GM12892 (cell line): ENCODE results near the gene ELL2.
A peak's percentile ranks its signal among the peaks of the same experiment; 100 is the strongest.

ENCODE experiments used
- DNase-seq: peaks from one replicate; pipeline ENCODE4 v3.0.0; 2011; ENCODE audit not compliant: insufficient read length
- FAIRE-seq: peaks from 2 replicates; lab custom pipeline; 2011; peaks lifted over from hg19 to GRCh38; lab: Jason Lieb, UNC
- POLR2A ChIP-seq: IDR thresholded peaks from 2 replicates; pipeline ENCODE4 v1.6.1; 2011; ENCODE audit warnings: low read depth, low read length, control low read depth
- POLR2AphosphoS5 ChIP-seq: IDR thresholded peaks from 2 replicates; pipeline ENCODE4 v1.6.1; 2011; ENCODE audit warnings: low read depth, low read length, control low read depth
- TAF1 ChIP-seq: IDR thresholded peaks from 2 replicates; pipeline ENCODE4 v1.6.1; 2011; ENCODE audit warnings: low read depth, mild to moderate bottlenecking, control low read depth, low read length, borderline replicate concordance

Gene ELL2

GRCh38 chr5:95899006-95899405 is 62.6 kb downstream of the ELL2 start:
- no peak for TF ChIP-seq POLR2AphosphoS5
- TF ChIP-seq TAF1 = no peak
- TF ChIP-seq POLR2A = no peak
- no peak for FAIRE-seq
- no peak for DNase-seq

- TF ChIP-seq TAF1 (no peak), POLR2A (no peak)
- DNase-seq (no peak), FAIRE-seq (no peak)
Measured at GRCh38 chr5:95895771-95896170, 65.9 kb downstream of the ELL2 start.

GRCh38 chr5:95895251-95895650 is 66.4 kb downstream of the ELL2 start:
- no peak for TF ChIP-seq POLR2A
- TF ChIP-seq TAF1 = no peak
- no peak for TF ChIP-seq POLR2AphosphoS5
- no peak for DNase-seq
- FAIRE-seq = no peak

- no peak for TF ChIP-seq POLR2A
- TF ChIP-seq POLR2AphosphoS5 = no peak
- TF ChIP-seq TAF1 = no peak
- peak; percentile 50 for FAIRE-seq
- no peak for DNase-seq
Measured at GRCh38 chr5:95892784-95893354, 68.8 kb downstream of the ELL2 start.

- DNase-seq (no peak), FAIRE-seq (no peak)
- TF ChIP-seq POLR2AphosphoS5 (no peak), TAF1 (no peak), POLR2A (no peak)
Measured at GRCh38 chr5:95891499-95891898, 70.2 kb downstream of the ELL2 start.

GRCh38 chr5:95889076-95889475 is 72.6 kb downstream of the ELL2 start:
- FAIRE-seq (no peak), DNase-seq (no peak)
- no peak for TF ChIP-seq POLR2AphosphoS5
- TF ChIP-seq TAF1 = no peak
- no peak for TF ChIP-seq POLR2A

GRCh38 chr5:95887977-95888376 is 73.7 kb downstream of the ELL2 start:
- no peak for DNase-seq
- FAIRE-seq = no peak
- TF ChIP-seq POLR2A = no peak
- TF ChIP-seq POLR2AphosphoS5 = no peak
- no peak for TF ChIP-seq TAF1

- FAIRE-seq (no peak), DNase-seq (no peak)
- peak; percentile 41; the same call in 1 of the 2 replicates for TF ChIP-seq POLR2A
- TF ChIP-seq POLR2AphosphoS5 = peak; percentile 49; the same call in 1 of the 2 replicates
- no peak for TF ChIP-seq TAF1
Measured at GRCh38 chr5:95886340-95887044, 75.2 kb downstream of the ELL2 start.

- no peak for DNase-seq
- TF ChIP-seq TAF1 (no peak), POLR2A (0 out of 2 replicates have a peak, but pooled peaks have one; percentile 5), POLR2AphosphoS5 (no peak)
- FAIRE-seq = no peak
Measured at GRCh38 chr5:95884511-95884910, 77.1 kb downstream of the ELL2 start.

- TF ChIP-seq POLR2AphosphoS5 (no peak), TAF1 (no peak)
- DNase-seq (no peak), FAIRE-seq (peak; percentile 53)
Measured at GRCh38 chr5:95884017-95884325, 77.7 kb downstream of the ELL2 start.

- FAIRE-seq (peak; percentile 46), DNase-seq (no peak)
- no peak for TF ChIP-seq POLR2A
- no peak for TF ChIP-seq TAF1
- TF ChIP-seq POLR2AphosphoS5 = no peak
Measured at GRCh38 chr5:95883185-95884016, 78.2 kb downstream of the ELL2 start.

GRCh38 chr5:95881833-95882232 is 79.8 kb downstream of the ELL2 start:
- FAIRE-seq (no peak), DNase-seq (no peak)
- TF ChIP-seq POLR2A = no peak
- no peak for TF ChIP-seq TAF1
- no peak for TF ChIP-seq POLR2AphosphoS5
